Mucosa of descending colon (tissue), 3 donors: ENCODE results near the gene PCBD1. TPM values are rescaled to one million over a fixed set of nuclear protein-coding genes. Genes with fewer than 3 reads are reported as not detected.
"Not testable (repeated sequence)": the region's sequence is repeated elsewhere in the genome, so short reads cannot be mapped to it uniquely, and the experiment has no call there.

Experiments
- ATAC-seq: fragments of 200-7000 bp; cut with Tn5 transposase; one replicate; pipeline ENCODE4 v1.9.1; 2020; ENCODE audit warnings: mild to moderate bottlenecking, moderate library complexity
- DNase-seq, 3 donors: peaks; one replicate each; pipeline ENCODE4 v3.0.0-alpha.2; 2020
- H3K36me3 ChIP-seq: fragments of 200-600 bp; one replicate; pipeline ENCODE4 v1.8.0; 2021; ENCODE audit warnings: low read depth, mild to moderate bottlenecking
- H3K4me1 ChIP-seq: fragments of 200-600 bp; one replicate; pipeline ENCODE4 v1.8.0; 2021; ENCODE audit warnings: low read depth, mild to moderate bottlenecking
- H3K4me3 ChIP-seq: fragments of 200-600 bp; one replicate; pipeline ENCODE4 v1.8.0; 2021; ENCODE audit warnings: mild to moderate bottlenecking
- H3K9me3 ChIP-seq: fragments of 200-600 bp; one replicate; pipeline ENCODE4 v1.8.0; 2021; ENCODE audit warnings: mild to moderate bottlenecking
- CTCF ChIP-seq: fragments of 200-600 bp; IDR thresholded peaks from one replicate; pipeline ENCODE4 v1.8.0; 2022; ENCODE audit warnings: antibody characterized with exemption, mild to moderate bottlenecking
- intact Hi-C, 2 donors: fragments of 100-400 bp; cut with DNase I in 1 of 2; cut with micrococcal nuclease in 1 of 2; formaldehyde crosslinking; loops; one replicate each; pipeline versions ENCODE4 v1.11.0 to v1.11.1; 2022; cut with DNase I, micrococcal nuclease
- total RNA-seq, 3 donors: library from RNA; stranded (reverse); fragmentation: NEBNext Ultra II Directional in 2 of 3; extraction: Animal tissue kit (Norgen Biotek cat#: 25700) in 2 of 3; gene quantifications; one replicate each; pipeline versions ENCODE4 v1.2.1 to v1.2.4, GENCODE V29; 2021 to 2023
- donor health status: DM: no; HTN: no; CAD: no; lungs with moderate emphysema.
- donor health status: DM: no; HTN: no; CAD: no.
- donor health status: DM: no; HTN: yes; CAD: no.

Gene PCBD1
- total RNA-seq, 3 donors from 2014 or later, result 81.4 to 86.8 (median 86.7) TPM

- ATAC-seq, result peak; percentile 38
- no peaks in the 10 kb centered on the region for H3K4me1 ChIP-seq
- TF ChIP-seq CTCF, result no peak
- no peak for DNase-seq
- no peak overlapping the region for H3K4me3 ChIP-seq
- intact Hi-C loops, result no loop called here
- no peaks in the 10 kb centered on the region for H3K36me3 ChIP-seq
- no peaks in the 10 kb centered on the region for H3K9me3 ChIP-seq
Observed at GRCh38 chr10:70866424-70866823, 21.9 kb downstream of the PCBD1 start.

GRCh38 chr10:70864935-70865334, 23.4 kb downstream of the PCBD1 start:
- H3K36me3 ChIP-seq, result no peaks in the 10 kb centered on the region

GRCh38 chr10:70863470-70864160, 24.8 kb downstream of the PCBD1 start:
- no peaks in the 10 kb centered on the region for H3K36me3 ChIP-seq
- H3K4me3 ChIP-seq, result no peak overlapping the region
- no peaks in the 10 kb centered on the region for H3K4me1 ChIP-seq
- intact Hi-C loops, result no loop called here
- no peak for ATAC-seq
- no peak for DNase-seq
- no peaks in the 10 kb centered on the region for H3K9me3 ChIP-seq
- TF ChIP-seq CTCF, result no peak

More at GRCh38 chr10:70864935-70865334, 23.4 kb downstream of the PCBD1 start:
- Histone ChIP-seq H3K4me3 (no peak overlapping the region), H3K9me3 (no peaks in the 10 kb centered on the region), H3K4me1 (no peaks in the 10 kb centered on the region)
- DNase-seq (no peak), ATAC-seq (no peak)
- intact Hi-C loops, result no loop called here
- TF ChIP-seq CTCF, result no peak

- H3K36me3 ChIP-seq, ATAC-seq, H3K4me3 ChIP-seq, H3K4me1 ChIP-seq, intact Hi-C loops, DNase-seq, H3K9me3 ChIP-seq: not testable (repeated sequence)
Observed at GRCh38 chr10:70861495-70862197, 26.7 kb downstream of the PCBD1 start.

GRCh38 chr10:70858759-70859158, 29.6 kb downstream of the PCBD1 start:
- intact Hi-C loops, result no loop called here
- ATAC-seq, result no peak
- no peaks in the 10 kb centered on the region for H3K36me3 ChIP-seq

More at GRCh38 chr10:70858759-70859158, 29.6 kb downstream of the PCBD1 start:
- no peak for TF ChIP-seq CTCF
- DNase-seq, result no peak
- H3K4me3 ChIP-seq, result no peak overlapping the region
- no peaks in the 10 kb centered on the region for H3K9me3 ChIP-seq
- H3K4me1 ChIP-seq, result no peaks in the 10 kb centered on the region
